Measurements from ENCODE around the gene EXOC3L1.

- no peak for TF ChIP-seq CTCF (IDR thresholded peaks at IDR 0.05)
- TF ChIP-seq EZH2 (IDR thresholded peaks at IDR 0.05) = no peak
- TF ChIP-seq EZH2phosphoT487 (IDR thresholded peaks at IDR 0.05) = no peak
These were observed 3.4 kb downstream of the EXOC3L1 start for GRCh38 chr16:67186550-67186950.

All from neural progenitor cell (in vitro differentiated cells).